Fibroblast of skin of right quadriceps (primary cell): ENCODE measurements around the gene ABCB1.
"Not testable (repeated sequence)": the region's sequence is repeated elsewhere in the genome, so short reads cannot be mapped to it uniquely, and the experiment has no call there.

ENCODE experiments used
- DNase-seq: peaks from one replicate; pipeline ENCODE4 v3.0.0-alpha.2; 2013

Gene ABCB1

GRCh38 chr7:87511510-87511909 lies 89.2 kb downstream of the ABCB1 start:
- no peak for DNase-seq

GRCh38 chr7:87510411-87510875 lies 90.2 kb downstream of the ABCB1 start:
- no peak for DNase-seq

- no peak for DNase-seq
Observed at GRCh38 chr7:87507446-87507845, 93.2 kb downstream of the ABCB1 start.

DNA sequence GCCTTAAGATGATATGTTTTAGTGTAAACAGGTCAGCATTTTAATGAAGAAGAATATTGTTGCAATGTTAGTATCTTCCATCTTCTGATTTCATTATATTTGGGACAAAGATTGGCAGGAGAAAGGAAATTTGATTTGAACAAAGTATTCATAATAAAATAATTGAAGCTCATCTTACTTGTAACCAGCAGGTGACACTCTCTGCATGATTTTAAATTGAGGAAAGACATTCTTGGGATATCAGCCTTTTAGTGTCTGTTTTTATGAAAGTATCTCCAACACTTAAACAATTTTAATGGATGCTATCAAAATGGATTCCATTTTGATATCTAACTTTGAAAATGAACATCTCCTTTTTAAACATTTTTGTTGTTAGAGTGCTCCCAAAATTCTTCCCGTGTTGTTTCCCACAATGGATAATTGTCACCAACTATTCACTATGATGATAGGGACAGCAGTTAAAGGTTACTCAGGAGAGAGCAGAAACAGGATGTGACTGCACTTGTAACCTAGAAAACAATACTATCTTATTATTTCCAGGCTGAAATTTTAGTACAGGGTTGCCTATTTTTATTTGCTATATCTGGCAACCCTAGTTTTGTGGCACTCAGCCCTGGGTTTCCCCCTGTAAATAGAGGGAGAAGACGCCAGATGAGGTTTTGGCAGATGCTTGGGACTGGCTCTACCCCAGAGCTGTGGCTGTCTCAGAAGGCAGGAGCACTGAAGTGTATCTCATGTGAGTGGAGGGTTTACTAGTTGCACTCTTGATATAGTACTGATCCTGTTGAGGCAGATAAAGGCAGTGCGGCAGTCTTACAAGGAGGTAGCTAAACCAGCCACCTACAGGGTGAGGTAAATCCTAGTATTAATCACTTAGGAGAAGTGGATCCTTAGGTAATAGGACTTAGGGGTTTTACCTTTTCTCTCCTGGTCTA lies 94.2 kb downstream of the ABCB1 start:
- peak; percentile 18 for DNase-seq

DNA sequence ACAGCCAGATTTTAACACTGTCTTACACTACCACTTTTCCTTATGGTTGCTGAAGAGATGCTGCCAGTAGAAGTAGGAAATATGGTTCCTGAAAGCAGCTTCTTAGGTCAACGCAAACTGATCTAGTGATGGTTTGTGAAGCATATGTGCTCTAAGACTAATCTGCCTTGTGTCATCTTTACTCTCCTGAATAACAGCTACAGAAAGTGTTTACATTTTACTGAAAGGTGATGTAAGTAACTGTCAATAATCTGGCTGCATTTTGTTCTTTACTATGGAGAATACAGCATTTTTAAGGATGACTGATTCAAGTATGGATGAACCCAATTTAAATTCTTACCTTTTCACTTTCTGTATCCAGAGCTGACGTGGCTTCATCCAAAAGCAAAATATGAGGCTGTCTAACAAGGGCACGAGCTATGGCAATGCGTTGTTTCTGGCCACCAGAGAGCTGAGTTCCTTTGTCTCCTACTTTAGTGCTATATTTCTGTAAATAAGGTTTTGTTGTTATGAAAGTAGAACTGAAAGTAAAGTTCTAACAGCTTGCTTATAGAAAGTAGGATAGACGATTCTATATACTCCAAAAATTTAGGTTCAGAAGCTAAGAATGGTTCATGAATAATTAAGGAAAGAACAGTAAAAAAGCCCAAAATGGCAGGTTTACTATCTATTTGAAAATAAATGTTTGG lies 95.0 kb downstream of the ABCB1 start:
- no peak for DNase-seq

GRCh38 chr7:87505122-87505521 lies 95.6 kb downstream of the ABCB1 start:
- no peak for DNase-seq

DNA sequence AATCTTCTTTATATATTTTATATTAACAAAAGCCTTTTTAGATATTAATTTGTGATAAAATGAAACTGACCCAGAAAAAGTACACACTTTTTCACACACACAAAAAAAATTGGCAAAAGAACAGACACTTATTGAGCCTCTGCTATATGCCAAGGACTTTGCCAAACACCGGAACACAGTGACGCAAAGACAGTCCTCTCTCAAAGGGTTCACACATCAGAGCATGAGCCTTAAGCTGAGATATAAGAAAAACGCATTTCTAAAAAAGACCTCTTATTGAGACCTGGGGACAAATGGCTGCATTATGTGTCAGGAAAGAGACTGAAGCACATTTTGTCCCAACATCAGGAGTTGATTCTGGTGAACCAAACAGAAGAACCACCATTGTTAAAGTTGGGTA lies 101.2 kb downstream of the ABCB1 start:
- no peak for DNase-seq

DNA sequence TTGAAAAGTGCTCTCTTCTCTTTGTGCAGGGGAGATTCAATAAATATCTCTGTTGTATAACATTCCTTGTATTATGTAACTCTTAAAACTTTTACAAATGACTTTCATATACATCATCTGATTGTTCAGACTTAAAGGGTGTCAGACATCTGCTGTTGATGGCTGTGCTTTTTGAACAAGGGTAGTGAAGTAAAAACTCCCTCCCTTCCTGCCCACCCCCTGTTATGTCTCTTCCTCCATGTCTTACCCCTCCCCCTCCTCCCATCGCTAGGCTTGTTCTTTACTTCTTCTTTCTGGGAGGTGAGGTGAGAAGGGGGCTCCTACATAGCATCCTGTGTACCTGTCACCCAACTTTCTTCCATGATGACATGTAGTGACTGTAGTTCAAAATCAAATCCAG lies 101.8 kb downstream of the ABCB1 start:
- DNase-seq, result no peak

GRCh38 chr7:87497482-87497881 lies 103.2 kb downstream of the ABCB1 start:
- no peak for DNase-seq

- no peak for DNase-seq
Observed at GRCh38 chr7:87495366-87495765, 105.3 kb downstream of the ABCB1 start.

DNA sequence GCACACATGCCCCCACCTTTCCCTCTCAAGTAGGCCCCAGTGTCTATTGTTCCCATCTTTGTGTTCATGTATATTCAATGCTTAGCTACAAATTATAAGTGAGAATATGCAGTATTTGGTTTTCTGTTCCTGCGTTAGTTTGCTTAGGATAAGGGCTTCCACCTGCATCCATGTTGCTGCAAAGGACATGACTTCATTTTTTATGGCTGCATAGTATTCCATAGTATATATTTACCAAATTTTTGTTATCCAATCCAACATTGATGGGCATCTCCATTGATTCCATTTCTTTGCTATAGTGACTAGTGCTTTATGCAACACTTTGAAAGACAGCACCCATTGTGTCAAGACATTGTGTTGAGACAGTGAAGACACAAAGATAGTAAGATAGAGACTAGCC lies 106.2 kb downstream of the ABCB1 start:
- no peak for DNase-seq

- DNase-seq, result no peak
Observed at GRCh38 chr7:87483131-87483530, 117.6 kb downstream of the ABCB1 start.

GRCh38 chr7:87482115-87482514 lies 118.6 kb downstream of the ABCB1 start:
- no peak for DNase-seq

- DNase-seq, result peak; percentile 32
Observed at GRCh38 chr7:87480386-87480785, 120.3 kb downstream of the ABCB1 start.

- peak; percentile 4 for DNase-seq
Observed at GRCh38 chr7:87479951-87480350, 120.7 kb downstream of the ABCB1 start.

GRCh38 chr7:87476179-87476557 lies 124.5 kb downstream of the ABCB1 start:
- no peak for DNase-seq

GRCh38 chr7:87475359-87476178 lies 125.1 kb downstream of the ABCB1 start, which contains the start of gene ABCB4:
ABCB4 (minus strand) TSS chr7:87475680; CDS start chr7:87475465, 215 bp downstream.
- peak; percentile 11 for DNase-seq

- peak; percentile 52 for DNase-seq
Observed at GRCh38 chr7:87474533-87475358, 125.9 kb downstream of the ABCB1 start.

- DNase-seq, result peak; percentile 29
Observed at GRCh38 chr7:87473986-87474385, 126.7 kb downstream of the ABCB1 start.

DNA sequence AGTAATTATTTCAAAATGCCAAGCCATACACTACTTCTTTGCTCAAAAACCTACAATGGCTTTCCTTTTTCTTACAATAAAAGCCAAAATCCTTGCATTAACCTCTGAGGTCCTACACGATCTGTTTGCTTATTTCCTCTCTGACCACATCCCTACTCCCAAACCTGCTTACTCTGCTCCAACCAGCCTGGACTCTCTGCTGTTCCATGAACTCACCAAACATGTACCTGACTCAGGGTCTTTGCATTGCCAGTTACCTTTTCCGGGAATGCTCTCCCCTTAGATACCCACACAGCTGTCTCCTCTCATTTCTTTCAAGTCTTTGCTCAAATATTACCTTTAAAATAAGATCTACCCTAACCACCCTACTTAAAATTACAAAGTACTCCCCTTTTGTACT lies 127.5 kb downstream of the ABCB1 start:
- no peak for DNase-seq

GRCh38 chr7:87471473-87471872 lies 129.2 kb downstream of the ABCB1 start:
- DNase-seq, result no peak

GRCh38 chr7:87469204-87469603 lies 131.5 kb downstream of the ABCB1 start:
- DNase-seq, result not testable (repeated sequence)
